SU-DHL-6 (cell line): ENCODE results near the gene FAM174A.
A peak's percentile ranks its signal among the peaks of the same experiment; 100 is the strongest.

Experiments used
- CTCF ChIP-seq: fragments of 200-600 bp; sonication (generic); IDR thresholded peaks from one replicate; pipeline ENCODE4 v1.5.1; 2017; ENCODE audit warnings: antibody characterized with exemption, mild to moderate bottlenecking, low read length, moderate library complexity; ENCODE audit not compliant: insufficient read depth, poor library complexity, severe bottlenecking
- EZH2phosphoT487 ChIP-seq: fragments of 200-600 bp; sonication (generic), shearing (Covaris generic); conservative IDR thresholded peaks from 2 replicates; pipeline ENCODE4 v1.6.1; 2018; ENCODE audit warnings: mild to moderate bottlenecking, antibody characterized with exemption, low read length, moderate library complexity, mixed read lengths

DNA sequence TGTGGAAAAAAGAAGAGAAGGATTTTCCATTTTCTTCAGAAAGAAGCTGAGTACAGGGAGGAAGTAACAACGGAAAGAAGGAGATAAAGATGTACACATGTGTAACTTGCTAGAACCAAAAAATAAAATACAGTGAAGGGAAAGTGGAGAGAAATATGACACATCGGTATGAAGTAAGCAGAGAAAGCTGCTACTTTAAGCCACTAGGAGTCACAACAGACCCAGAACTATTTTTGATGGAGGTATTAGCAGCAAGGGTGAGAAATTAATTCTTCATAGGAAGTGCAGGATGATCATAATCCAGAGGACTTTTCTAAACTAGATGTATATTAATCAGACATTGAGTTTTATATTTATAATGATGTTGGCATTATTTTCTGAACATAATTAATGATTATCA is 88.5 kb downstream of the FAM174A start:
- peak; percentile 21 for TF ChIP-seq CTCF
- no peak for TF ChIP-seq EZH2phosphoT487
